H1 (cell line): ENCODE measurements around the gene EML5. TPM values are rescaled to one million over a fixed set of nuclear protein-coding genes. Genes with fewer than 3 reads are reported as not detected.

ENCODE experiments used
- CTCF ChIA-PET: fragments of 300-600 bp; sonication (Branson Sonifier 250); formaldehyde crosslinking; loops from one replicate; lab custom pipeline; 2021; ENCODE audit not compliant: partially characterized antibody; lab: Charles Lee
- POLR2A ChIA-PET: fragments of 300-600 bp; sonication (Branson Sonifier 250); formaldehyde crosslinking; loops from one replicate; lab custom pipeline; 2021; ENCODE audit warnings: inconsistent platforms; ENCODE audit not compliant: partially characterized antibody; lab: Charles Lee
- DNase-seq, 2 experiments: peaks; one replicate each; pipeline versions ENCODE4 v3.0.0 to v3.0.0-alpha.2; 2010 to 2022; ENCODE audit warnings: low spot score in 2 of 2, low read depth in 1 of 2, mixed read lengths in 1 of 2
- FAIRE-seq: peaks from 2 replicates; lab custom pipeline; 2011; peaks lifted over from hg19 to GRCh38; lab: Jason Lieb, UNC
- H2AFZ ChIP-seq: 2 replicates; pipeline ENCODE4 v1.8.1; 2012; ENCODE audit warnings: low read length, inconsistent platforms
- H2AK5ac ChIP-seq: 2 replicates; pipeline ENCODE4 v1.6.1; 2013; ENCODE audit warnings: low read depth, low read length
- H2BK120ac ChIP-seq: replicated peaks from 2 replicates; pipeline ENCODE3; 2013; ENCODE audit warnings: low read depth, low read length, inconsistent platforms
- H2BK12ac ChIP-seq: 2 replicates; pipeline ENCODE4 v1.6.1; 2013; ENCODE audit warnings: low read depth, low read length
- H2BK15ac ChIP-seq: 2 replicates; pipeline ENCODE4 v1.6.1; 2013; ENCODE audit warnings: low read length
- H2BK20ac ChIP-seq: 2 replicates; pipeline ENCODE4 v1.6.1; 2013; ENCODE audit warnings: low read length
- H2BK5ac ChIP-seq: 2 replicates; pipeline ENCODE4 v1.6.1; 2013; ENCODE audit warnings: low read depth, low read length
- H3K14ac ChIP-seq: 2 replicates; pipeline ENCODE4 v1.6.1; 2013; ENCODE audit warnings: inconsistent platforms; ENCODE audit not compliant: insufficient read length
- H3K18ac ChIP-seq: 2 replicates; pipeline ENCODE4 v1.6.1; 2013; ENCODE audit warnings: low read length; ENCODE audit errors: extremely low read depth
- H3K23ac ChIP-seq: 2 replicates; pipeline ENCODE4 v1.6.1; 2013; ENCODE audit warnings: inconsistent platforms; ENCODE audit not compliant: insufficient read length
- H3K23me2 ChIP-seq: 2 replicates; pipeline ENCODE4 v1.6.1; 2013; ENCODE audit warnings: low read depth, low read length
- H3K27ac ChIP-seq: 2 replicates; pipeline ENCODE4 v1.6.1; 2011; ENCODE audit warnings: low read depth, low read length, inconsistent platforms
- H3K27me3 ChIP-seq, 4 experiments: replicated peaks in 1 of 4; 1 replicate in 1 of 4; 2 replicates in 3 of 4; pipeline versions ENCODE4 v1.6.1 to v1.8.1; 2011 to 2013; ENCODE audit warnings: low read length in 3 of 4, mild to moderate bottlenecking in 3 of 4, inconsistent platforms in 2 of 4, mixed read lengths in 2 of 4, moderate library complexity in 1 of 4; ENCODE audit not compliant: control insufficient read depth in 3 of 4, insufficient read depth in 3 of 4; ENCODE audit errors: extremely low read depth in 1 of 4
- H3K36me3 ChIP-seq, 4 experiments: 2 replicates each; pipeline versions ENCODE4 v1.6.1 to v1.8.1; 2011 to 2013; ENCODE audit warnings: mild to moderate bottlenecking in 4 of 4, low read length in 3 of 4, moderate library complexity in 2 of 4, control low read depth in 1 of 4, inconsistent platforms in 1 of 4; ENCODE audit not compliant: insufficient read depth in 4 of 4, control insufficient read depth in 2 of 4
- H3K4ac ChIP-seq: replicated peaks from 2 replicates; pipeline ENCODE3; 2013; ENCODE audit warnings: low read length, low read depth, mixed read lengths, inconsistent platforms; ENCODE audit not compliant: insufficient read length
- H3K4me1 ChIP-seq, 4 experiments: replicated peaks in 1 of 4; 1 replicate in 1 of 4; 2 replicates in 3 of 4; pipeline versions ENCODE4 v1.6.1 to v1.8.1; 2011 to 2013; ENCODE audit warnings: low read length in 3 of 4, inconsistent platforms in 2 of 4, mixed read lengths in 1 of 4; ENCODE audit not compliant: insufficient read depth in 4 of 4, control insufficient read depth in 3 of 4
- H3K4me2 ChIP-seq, 2 experiments: 2 replicates each; pipeline versions ENCODE4 v1.6.1 to v1.8.1; 2011 to 2013; ENCODE audit warnings: low read depth in 2 of 2, low read length in 2 of 2, control low read depth in 1 of 2, inconsistent platforms in 1 of 2, mild to moderate bottlenecking in 1 of 2; ENCODE audit not compliant: insufficient read depth in 1 of 2
- H3K4me3 ChIP-seq, 4 experiments: fragments of 200-600, 300-600 bp in 1 of 4; sonication (generic), shearing (Covaris generic), sonication (Bioruptor Twin) in 1 of 4; 2 replicates each; pipeline versions ENCODE4 v1.5.1 to v1.8.1; 2011 to 2016; ENCODE audit warnings: low read length in 4 of 4, low read depth in 3 of 4, control low read depth in 2 of 4, inconsistent platforms in 2 of 4, mild to moderate bottlenecking in 2 of 4, mixed read lengths in 1 of 4, moderate library complexity in 1 of 4; ENCODE audit not compliant: insufficient read depth in 2 of 4; ENCODE audit errors: extremely low read depth in 1 of 4
- H3K56ac ChIP-seq: replicated peaks from 2 replicates; pipeline ENCODE3; 2013; ENCODE audit warnings: low read depth, mild to moderate bottlenecking, mixed read lengths, low read length, inconsistent platforms; ENCODE audit not compliant: insufficient read length
- H3K79me1 ChIP-seq: 2 replicates; pipeline ENCODE4 v1.6.1; 2013; ENCODE audit warnings: low read depth, low read length, control low read depth
- H3K79me2 ChIP-seq, 2 experiments: 2 replicates each; pipeline versions ENCODE4 v1.6.1 to v1.8.1; 2012 to 2013; ENCODE audit warnings: low read length in 2 of 2, mild to moderate bottlenecking in 2 of 2, inconsistent platforms in 1 of 2; ENCODE audit not compliant: insufficient read depth in 2 of 2, control insufficient read depth in 1 of 2
- H3K9ac ChIP-seq, 4 experiments: replicated peaks in 1 of 4; 1 replicate in 1 of 4; 2 replicates in 3 of 4; pipeline versions ENCODE4 v1.6.1 to v1.8.1; 2011 to 2013; ENCODE audit warnings: low read depth in 3 of 4, low read length in 3 of 4, control low read depth in 2 of 4, mild to moderate bottlenecking in 2 of 4, moderate library complexity in 2 of 4, inconsistent platforms in 1 of 4; ENCODE audit errors: extremely low read depth in 1 of 4
- H3K9me3 ChIP-seq, 2 experiments: 2 replicates each; pipeline versions ENCODE4 v1.6.1 to v1.8.1; 2012 to 2013; ENCODE audit warnings: mild to moderate bottlenecking in 2 of 2, moderate library complexity in 2 of 2, control low read depth in 1 of 2, inconsistent platforms in 1 of 2, low read depth in 1 of 2, low read length in 1 of 2, mixed read lengths in 1 of 2; ENCODE audit not compliant: insufficient read depth in 2 of 2
- H4K20me1 ChIP-seq, 2 experiments: replicated peaks in 1 of 2; 2 replicates each; pipeline versions ENCODE3 to v1.8.1; 2011 to 2013; ENCODE audit warnings: inconsistent platforms in 2 of 2, low read length in 2 of 2, mild to moderate bottlenecking in 1 of 2; ENCODE audit not compliant: insufficient read depth in 2 of 2, control insufficient read depth in 1 of 2
- H4K5ac ChIP-seq: 2 replicates; pipeline ENCODE4 v1.6.1; 2013; ENCODE audit warnings: low read length, low read depth, mixed read lengths, inconsistent platforms; ENCODE audit not compliant: insufficient read length
- H4K8ac ChIP-seq: 2 replicates; pipeline ENCODE4 v1.8.0; 2013; ENCODE audit warnings: mild to moderate bottlenecking, moderate library complexity, low read length, inconsistent platforms; ENCODE audit not compliant: insufficient read depth; ENCODE audit errors: extremely low read depth
- H4K91ac ChIP-seq: replicated peaks from 2 replicates; pipeline ENCODE3; 2013; ENCODE audit warnings: low read length, mixed read lengths, inconsistent platforms; ENCODE audit not compliant: insufficient read length
- CHD2 ChIP-seq: IDR thresholded peaks from 2 replicates; pipeline ENCODE4 v1.6.1; 2012; ENCODE audit warnings: low read length, improper control_type of control experiment
- CREB1 ChIP-seq: IDR thresholded peaks from 2 replicates; pipeline ENCODE4 v1.6.1; 2012; ENCODE audit warnings: inconsistent platforms
- EZH2 ChIP-seq: fragments of 200-600 bp; sonication (generic); IDR thresholded peaks from 2 replicates; pipeline ENCODE4 v1.7.1; 2012; ENCODE audit warnings: low read depth, mild to moderate bottlenecking, moderate library complexity, low read length, inconsistent platforms; ENCODE audit not compliant: severe bottlenecking
- JUND ChIP-seq: IDR thresholded peaks from 2 replicates; pipeline ENCODE4 v1.6.1; 2011; ENCODE audit warnings: mild to moderate bottlenecking, improper control_type of control experiment, low read length
- KDM4A ChIP-seq: IDR thresholded peaks from one replicate; pipeline ENCODE4 v1.7.1; 2012; ENCODE audit warnings: low read depth, mild to moderate bottlenecking, moderate library complexity, low read length, inconsistent platforms; ENCODE audit not compliant: severe bottlenecking
- NANOG ChIP-seq: IDR thresholded peaks from 2 replicates; pipeline ENCODE4 v1.6.1; 2011; ENCODE audit warnings: low read length, low read depth, mild to moderate bottlenecking, inconsistent platforms; ENCODE audit not compliant: insufficient read depth, poor library complexity, severe bottlenecking
- PHF8 ChIP-seq: fragments of 200-600 bp; sonication (generic); conservative IDR thresholded peaks from 2 replicates; pipeline ENCODE4 v1.7.1; 2012; ENCODE audit warnings: low read depth, mild to moderate bottlenecking, inconsistent platforms, low read length, moderate library complexity
- RXRA ChIP-seq: IDR thresholded peaks from 2 replicates; pipeline ENCODE4 v1.6.1; 2011; ENCODE audit warnings: low read depth, mild to moderate bottlenecking, low read length, moderate library complexity; ENCODE audit not compliant: insufficient read depth
- SAP30 ChIP-seq: fragments of 300-600 bp; sonication (generic); IDR thresholded peaks from 2 replicates; pipeline ENCODE4 v1.7.1; 2012; ENCODE audit warnings: low read length, moderate library complexity, mild to moderate bottlenecking, inconsistent platforms; ENCODE audit not compliant: insufficient read depth, insufficient replicate concordance
- TAF7 ChIP-seq: optimal IDR thresholded peaks from 2 replicates; pipeline ENCODE3; 2011; ENCODE audit warnings: low read depth, mild to moderate bottlenecking, inconsistent platforms, low read length, moderate library complexity, borderline replicate concordance
- TBP ChIP-seq: IDR thresholded peaks from 2 replicates; pipeline ENCODE4 v1.6.1; 2011; ENCODE audit warnings: low read depth, low read length, improper control_type of control experiment
- WGBS, 2 experiments: shearing (Covaris generic) in 1 of 2; methylation state at CpG; one replicate each; pipeline versions ENCODE4 v1.1.6 to v1.1.7; 2013 to 2015; ENCODE audit warnings: low lambda C conversion rate in 2 of 2, mixed read lengths in 2 of 2, inconsistent platforms in 1 of 2, low coverage in 1 of 2, missing lambda C conversion rate in 1 of 2; ENCODE audit not compliant: insufficient replicate concordance in 2 of 2, insufficient coverage in 1 of 2, insufficient read length in 1 of 2; ENCODE audit errors: extremely low coverage in 1 of 2, missing lambda C conversion rate in 1 of 2; 5-methylcytosine and 5-hydroxymethylcytosine counted together
- polyA plus RNA-seq, 7 experiments: library from polyadenylated mRNA; depleted of rRNA in 3 of 7; stranded (reverse) in 5 of 7; unstranded in 2 of 7; fragments of >200 nt in 5 of 7; fragments of 200-250 nt in 2 of 7; gene quantifications; 1 replicate in 5 of 7; 2 replicates in 1 of 7; 4 replicates in 1 of 7; pipeline versions ENCODE4 v1.2.1 to v1.2.3, GENCODE V29; 2011 to 2013; ENCODE audit warnings: missing spikeins in 2 of 7, mixed read lengths in 2 of 7
- total RNA-seq: library from RNA; stranded (reverse); fragmentation: NEBNext Ultra II Directional; extraction: Animal tissue kit (Norgen Biotek cat#: 25700); gene quantifications from 2 replicates; pipeline ENCODE4 v1.2.1, GENCODE V29; 2021
- TF ChIP-seq, protein P1 (sequence below): IDR thresholded peaks from 2 replicates; pipeline ENCODE4 v1.6.1; 2011; ENCODE audit warnings: low read depth, mild to moderate bottlenecking, low read length; ENCODE audit not compliant: insufficient read depth

Gene EML5
- total and polyA plus RNA-seq, 2 of the 8 experiments (the other 6 are each of a cell fraction or from before 2014, with no cell fraction given), result 0.39 to 0.88 TPM

- Histone ChIP-seq H2BK15ac (no peak overlapping the region), H2BK5ac (no peak overlapping the region), H4K91ac (no peak overlapping the region), H3K14ac (no peak overlapping the region), H2BK120ac (no peak overlapping the region), H3K4ac (no peak overlapping the region), H4K8ac (no peak overlapping the region), H2BK12ac (no peak overlapping the region), H2BK20ac (no peak overlapping the region), H3K4me3 (no peak overlapping the region), H3K36me3 (no peaks in the 10 kb centered on the region), H2AFZ (no peak overlapping the region), H3K23me2 (peaks cover 10% of the 10 kb centered on the region; the same call in 1 of the 2 replicates), H3K23ac (no peak overlapping the region), H3K9ac (no peak overlapping the region), H2AK5ac (no peak overlapping the region), H4K20me1 (no peaks in the 10 kb centered on the region)
- 79% methylated on average over 5 of the region's 5 CpGs; no CpG with 5 or more reads in 1 of the 2 experiments for WGBS, 2 experiments
- FAIRE-seq (no peak), DNase-seq (no peak)
- CTCF ChIA-PET, result interaction anchor here (0.6 to 2.8 kb wide), 2 partner anchors 11 to 122 kb away, joined by 3 to 18 read pairs; no protein-coding TSS in a partner anchor
- TF ChIP-seq CREB1 (no peak), SAP30 (no peak), KDM4A (no peak), TBP (no peak), EZH2 (no peak), PHF8 (no peak), NANOG (no peak), TAF7 (no peak), RXRA (no peak), JUND (no peak), CHD2 (no peak)
- TF ChIP-seq, protein P1, sequence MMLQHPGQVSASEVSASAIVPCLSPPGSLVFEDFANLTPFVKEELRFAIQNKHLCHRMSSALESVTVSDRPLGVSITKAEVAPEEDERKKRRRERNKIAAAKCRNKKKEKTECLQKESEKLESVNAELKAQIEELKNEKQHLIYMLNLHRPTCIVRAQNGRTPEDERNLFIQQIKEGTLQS, result no peak
- TF ChIP-seq, all 59 proteins: peak for 0
- H3K27me3 ChIP-seq, result peaks cover 8 to 30% (median 19%) of the 10 kb centered on the region in 4 experiments
- no peak overlapping the region for H4K5ac ChIP-seq
- no peaks in the 10 kb centered on the region for H3K9me3 ChIP-seq
- POLR2A ChIA-PET, result no interaction called here
- no peak overlapping the region for H3K56ac ChIP-seq
- H3K4me1 ChIP-seq, result no peaks in the 10 kb centered on the region
- H3K18ac ChIP-seq, result no peak overlapping the region
- no peaks in the 10 kb centered on the region for H3K79me2 ChIP-seq
- no peak overlapping the region; a peak in 1 of 4 replicates for H3K4me2 ChIP-seq
- no peaks in the 10 kb centered on the region for H3K79me1 ChIP-seq
- no peak overlapping the region for H3K27ac ChIP-seq
Observed at GRCh38 chr14:88790501-88791251, 2.1 kb downstream of the EML5 start.
